GM21360 (cell line): ENCODE results near the gene CKLF.
"Not testable (repeated sequence)": the region's sequence is repeated elsewhere in the genome, so short reads cannot be mapped to it uniquely, and the experiment has no call there.

Experiments
- ATAC-seq: cut with Tn5 transposase; IDR thresholded peaks from one replicate; pipeline ENCODE4 v1.9.1; 2021; ENCODE audit warnings: mild to moderate bottlenecking, moderate library complexity; ENCODE audit not compliant: unreplicated experiment

The CKLF gene

GRCh38 chr16:66566051-66566901 lies 13.9 kb downstream of the CKLF start, which contains the start of gene CMTM1:
Gene CMTM1 (plus strand): TSS chr16:66566439. CDS start chr16:66566514, 75 bp downstream.
- no peak for ATAC-seq

- ATAC-seq: not testable (repeated sequence)
Observed at GRCh38 chr16:66567270-66567669, 14.9 kb downstream of the CKLF start.

GRCh38 chr16:66568355-66568754 lies 16.0 kb downstream of the CKLF start:
- ATAC-seq: no peak

GRCh38 chr16:66569131-66569530 lies 16.8 kb downstream of the CKLF start:
- no peak for ATAC-seq

GRCh38 chr16:66569827-66570405 lies 17.5 kb downstream of the CKLF start:
- ATAC-seq: no peak

GRCh38 chr16:66572356-66572755 lies 20.0 kb downstream of the CKLF start:
- no peak for ATAC-seq

- no peak for ATAC-seq
Observed at GRCh38 chr16:66574081-66574480, 21.7 kb downstream of the CKLF start.

- ATAC-seq: no peak
Observed at GRCh38 chr16:66574531-66574930, 22.2 kb downstream of the CKLF start.

GRCh38 chr16:66575060-66575459 lies 22.7 kb downstream of the CKLF start:
- no peak for ATAC-seq

GRCh38 chr16:66576296-66576695 lies 23.9 kb downstream of the CKLF start:
- ATAC-seq: no peak

- ATAC-seq: no peak
Observed at GRCh38 chr16:66578651-66579531, 26.5 kb downstream of the CKLF start, which contains the start of gene CMTM2. Gene CMTM2 (plus strand): TSS chr16:66579463. CDS start chr16:66579608, 145 bp downstream.

- no peak for ATAC-seq
Observed at GRCh38 chr16:66580605-66581209, 28.3 kb downstream of the CKLF start.

GRCh38 chr16:66581246-66581952 lies 29.0 kb downstream of the CKLF start:
- ATAC-seq: no peak

- no peak for ATAC-seq
Observed at GRCh38 chr16:66585481-66586239, 33.3 kb downstream of the CKLF start.

- no peak for ATAC-seq
Observed at GRCh38 chr16:66587881-66588600, 35.7 kb downstream of the CKLF start.

GRCh38 chr16:66588981-66589713 lies 36.8 kb downstream of the CKLF start:
- peak; percentile 82 for ATAC-seq

- ATAC-seq: no peak
Observed at GRCh38 chr16:66590322-66590721, 37.9 kb downstream of the CKLF start.

GRCh38 chr16:66591018-66591417 lies 38.6 kb downstream of the CKLF start:
- no peak for ATAC-seq
